ENCODE results near the gene ECSCR.
"Not testable (repeated sequence)": the region's sequence is repeated elsewhere in the genome, so short reads cannot be mapped to it uniquely, and the experiment has no call there.

Gene ECSCR
- 0 to 0.22 (median 0) reads per million in 17 experiments for total RNA-seq

GRCh38 chr5:139462586-139463276, at the start of gene ECSCR:
Gene ECSCR (minus strand): TSS chr5:139462743. CDS start chr5:139462670, 73 bp downstream.
- no peak for DNase-seq

- not testable (repeated sequence) for DNase-seq
Observed at GRCh38 chr5:139504722-139505121, 42.2 kb upstream of the ECSCR start.

- DNase-seq: not testable (repeated sequence)
Observed at GRCh38 chr5:139503879-139504278, 41.3 kb upstream of the ECSCR start.

- DNase-seq: not testable (repeated sequence)
Observed at GRCh38 chr5:139503036-139503817, 40.7 kb upstream of the ECSCR start.

GRCh38 chr5:139501381-139501780, 38.8 kb upstream of the ECSCR start:
- DNase-seq: peak in 3 of 4 experiments; percentile 19 to 74 (median 70)

GRCh38 chr5:139495638-139496435, 33.3 kb upstream of the ECSCR start:
- peak; percentile 53 to 71 (median 61) for DNase-seq

- DNase-seq: no peak
Observed at GRCh38 chr5:139494832-139495231, 32.3 kb upstream of the ECSCR start.

- DNase-seq: no peak
Observed at GRCh38 chr5:139494256-139494655, 31.7 kb upstream of the ECSCR start.

- peak in 2 of 4 experiments; percentile 31 to 41 for DNase-seq
Observed at GRCh38 chr5:139492700-139493192, 30.2 kb upstream of the ECSCR start.

- DNase-seq: peak; percentile 89 to 94 (median 94)
Observed at GRCh38 chr5:139488260-139488659, 25.7 kb upstream of the ECSCR start.

- no peak for DNase-seq
Observed at GRCh38 chr5:139486201-139486600, 23.7 kb upstream of the ECSCR start.

GRCh38 chr5:139482890-139483208, 20.3 kb upstream of the ECSCR start:
- not testable (repeated sequence) for DNase-seq

- peak; percentile 90 to 94 (median 92) for DNase-seq
Observed at GRCh38 chr5:139482050-139482889, 19.7 kb upstream of the ECSCR start, which contains the start of gene STING1. Gene STING1 (minus strand): TSS chr5:139482758. CDS start chr5:139481704, 1,054 bp downstream.

- DNase-seq: peak; percentile 64 to 76 (median 72)
Observed at GRCh38 chr5:139481580-139482049, 19.1 kb upstream of the ECSCR start.

- no peak for DNase-seq
Observed at GRCh38 chr5:139481122-139481533, 18.6 kb upstream of the ECSCR start.

GRCh38 chr5:139479729-139480128, 17.2 kb upstream of the ECSCR start:
- not testable (repeated sequence) for DNase-seq

- DNase-seq: not testable (repeated sequence)
Observed at GRCh38 chr5:139478657-139479423, 16.3 kb upstream of the ECSCR start.

GRCh38 chr5:139475865-139476617, 13.5 kb upstream of the ECSCR start:
- no peak for DNase-seq

GRCh38 chr5:139474890-139475791, 12.6 kb upstream of the ECSCR start:
- DNase-seq: peak in 3 of 4 experiments; percentile 32 to 55 (median 54)

All from suppressor macrophage (primary cell).